OCI-LY3 (cell line): Measurements from ENCODE around the gene BICRA.

Experiments
- H2AFZ ChIP-seq: fragments of 200-600, 300-600 bp; shearing (Covaris generic); 2 replicates; pipeline ENCODE4 v1.6.0; 2014; ENCODE audit warnings: antibody characterized with exemption, low read depth, low read length
- H3K27ac ChIP-seq: fragments of 200-600, 300-600 bp; sonication (generic); 2 replicates; pipeline ENCODE4 v1.5.1; 2014; ENCODE audit warnings: mild to moderate bottlenecking, low read length, moderate library complexity, mixed read lengths
- H3K27me3 ChIP-seq: fragments of 200-600, 300-600 bp; sonication (generic); 2 replicates; pipeline ENCODE4 v1.6.1; 2014; ENCODE audit warnings: low read depth, low read length, mixed read lengths
- H3K36me3 ChIP-seq: fragments of 200-600, 300-600 bp; sonication (generic); replicated peaks from 2 replicates; pipeline ENCODE3; 2014; ENCODE audit warnings: low read depth, low read length, mixed read lengths
- H3K4me1 ChIP-seq: fragments of 300-600, 200-600 bp; sonication (generic); 2 replicates; pipeline ENCODE4 v1.6.1; 2014; ENCODE audit warnings: low read length, mixed read lengths
- H3K4me2 ChIP-seq: fragments of 200-600, 300-600 bp; sonication (generic); 2 replicates; pipeline ENCODE4 v1.6.1; 2014; ENCODE audit warnings: low read length, mixed read lengths
- H3K4me3 ChIP-seq: fragments of 300-600, 200-600 bp; sonication (generic); 2 replicates; pipeline ENCODE4 v1.5.1; 2014; ENCODE audit warnings: antibody characterized with exemption, mild to moderate bottlenecking, low read length, moderate library complexity
- H3K79me2 ChIP-seq: fragments of 300-600, 200-600 bp; shearing (Covaris generic); 2 replicates; pipeline ENCODE4 v1.6.1; 2014; ENCODE audit warnings: mild to moderate bottlenecking, low read length, mixed read lengths
- H3K9ac ChIP-seq: fragments of 300-600, 200-600 bp; shearing (Covaris generic); 2 replicates; pipeline ENCODE4 v1.6.0; 2014; ENCODE audit warnings: mild to moderate bottlenecking, low read length, moderate library complexity
- H3K9me3 ChIP-seq: fragments of 200-600, 300-600 bp; shearing (Covaris generic); 2 replicates; pipeline ENCODE4 v1.6.1; 2014; ENCODE audit warnings: low read length, mixed read lengths; ENCODE audit not compliant: insufficient read depth
- H4K20me1 ChIP-seq: fragments of 200-600, 300-600 bp; sonication (generic); 2 replicates; pipeline ENCODE4 v1.6.1; 2016; ENCODE audit warnings: low read length, mixed read lengths; ENCODE audit not compliant: insufficient read depth
- EZH2phosphoT487 ChIP-seq: fragments of 200-600 bp; shearing (Covaris generic); IDR thresholded peaks from 2 replicates; pipeline ENCODE4 v1.6.1; 2018; ENCODE audit warnings: antibody characterized with exemption, mixed run types, low read depth
- TF ChIP-seq, protein P1 (sequence below): fragments of 200-600, 300-600 bp; sonication (generic); IDR thresholded peaks from 2 replicates; pipeline ENCODE4 v1.5.1; 2014; ENCODE audit warnings: antibody characterized with exemption, low read length, low read depth

Gene BICRA

DNA sequence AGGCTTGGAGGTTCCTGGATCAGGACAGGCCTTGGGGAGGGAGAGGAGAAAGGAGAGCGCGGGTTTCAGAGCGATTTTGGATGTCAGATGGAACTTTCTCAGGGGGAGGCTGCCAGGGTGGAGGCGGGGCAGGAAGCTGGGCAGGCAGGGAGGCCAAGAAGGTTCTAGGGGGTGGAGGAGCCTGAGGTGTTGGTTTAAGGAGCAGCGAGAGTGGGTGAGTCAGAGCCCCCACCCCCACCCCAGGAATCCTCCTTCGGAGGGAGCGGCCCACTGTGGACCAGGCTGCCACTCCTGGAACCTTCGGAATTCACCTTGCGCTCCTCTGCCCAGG, 120.5 kb downstream of the BICRA start:
- no peak overlapping the region for H3K27ac ChIP-seq
- 0 out of 2 replicates have a peak, but pooled peaks cover under 1% of the 10 kb centered on the region for H3K27me3 ChIP-seq
- H3K4me2 ChIP-seq = no peak overlapping the region

DNA sequence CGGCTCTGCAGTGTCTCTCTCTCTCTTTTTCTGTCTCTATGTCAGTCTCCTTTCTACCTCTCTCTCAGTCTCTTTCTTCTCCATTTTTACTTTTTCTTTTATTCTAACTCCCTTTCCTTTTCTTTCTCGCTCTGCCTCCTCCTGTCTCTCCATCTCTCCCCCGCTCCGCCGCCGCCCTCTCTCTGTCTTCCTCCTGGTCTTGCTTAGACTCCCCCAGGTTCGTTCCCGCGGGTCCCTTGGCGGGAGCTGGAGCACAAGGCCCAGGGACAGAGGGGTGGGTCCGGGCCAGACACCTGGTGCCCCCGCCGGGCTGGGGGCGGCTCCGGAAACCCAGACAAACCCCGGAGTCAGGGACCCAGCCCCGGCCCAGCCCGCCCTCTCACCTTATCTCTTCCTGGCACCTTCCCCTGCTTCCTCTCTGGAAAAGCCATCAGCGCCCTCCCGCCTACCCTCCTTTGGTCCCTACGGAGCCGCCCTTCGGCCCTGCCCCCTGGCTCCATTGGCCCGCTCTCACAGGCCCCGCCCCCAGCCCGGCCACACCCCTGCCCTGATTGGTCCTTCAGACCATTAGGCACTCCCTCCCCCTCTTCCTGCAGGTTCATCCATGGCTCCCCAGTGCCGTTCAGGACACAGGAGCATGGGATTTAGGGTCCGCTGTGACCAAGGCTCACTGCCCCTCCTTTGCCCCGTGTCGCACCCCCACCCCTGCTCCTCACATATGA, 121.0 kb downstream of the BICRA start:
- Histone ChIP-seq H3K9ac (no peak overlapping the region), H3K36me3 (no peaks in the 10 kb centered on the region), H3K4me2 (no peak overlapping the region), H4K20me1 (no peaks in the 10 kb centered on the region), H3K27ac (no peak overlapping the region), H3K4me3 (no peak overlapping the region), H3K27me3 (no peaks in the 10 kb centered on the region), H3K79me2 (no peaks in the 10 kb centered on the region), H3K4me1 (no peaks in the 10 kb centered on the region), H2AFZ (no peak overlapping the region), H3K9me3 (no peaks in the 10 kb centered on the region)
- TF ChIP-seq, protein P1, sequence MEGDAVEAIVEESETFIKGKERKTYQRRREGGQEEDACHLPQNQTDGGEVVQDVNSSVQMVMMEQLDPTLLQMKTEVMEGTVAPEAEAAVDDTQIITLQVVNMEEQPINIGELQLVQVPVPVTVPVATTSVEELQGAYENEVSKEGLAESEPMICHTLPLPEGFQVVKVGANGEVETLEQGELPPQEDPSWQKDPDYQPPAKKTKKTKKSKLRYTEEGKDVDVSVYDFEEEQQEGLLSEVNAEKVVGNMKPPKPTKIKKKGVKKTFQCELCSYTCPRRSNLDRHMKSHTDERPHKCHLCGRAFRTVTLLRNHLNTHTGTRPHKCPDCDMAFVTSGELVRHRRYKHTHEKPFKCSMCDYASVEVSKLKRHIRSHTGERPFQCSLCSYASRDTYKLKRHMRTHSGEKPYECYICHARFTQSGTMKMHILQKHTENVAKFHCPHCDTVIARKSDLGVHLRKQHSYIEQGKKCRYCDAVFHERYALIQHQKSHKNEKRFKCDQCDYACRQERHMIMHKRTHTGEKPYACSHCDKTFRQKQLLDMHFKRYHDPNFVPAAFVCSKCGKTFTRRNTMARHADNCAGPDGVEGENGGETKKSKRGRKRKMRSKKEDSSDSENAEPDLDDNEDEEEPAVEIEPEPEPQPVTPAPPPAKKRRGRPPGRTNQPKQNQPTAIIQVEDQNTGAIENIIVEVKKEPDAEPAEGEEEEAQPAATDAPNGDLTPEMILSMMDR = no peak
- no peak for TF ChIP-seq EZH2phosphoT487

More for the DNA sequence above, 120.5 kb downstream of the BICRA start:
- TF ChIP-seq, protein P1 = no peak
- TF ChIP-seq EZH2phosphoT487 = no peak
- H3K9ac ChIP-seq = no peak overlapping the region
- H3K79me2 ChIP-seq = no peaks in the 10 kb centered on the region
- H3K4me1 ChIP-seq = no peaks in the 10 kb centered on the region
- H2AFZ ChIP-seq = no peak overlapping the region
- no peak overlapping the region for H3K4me3 ChIP-seq
- no peaks in the 10 kb centered on the region for H3K36me3 ChIP-seq
- H4K20me1 ChIP-seq = no peaks in the 10 kb centered on the region
- H3K9me3 ChIP-seq = no peaks in the 10 kb centered on the region

DNA sequence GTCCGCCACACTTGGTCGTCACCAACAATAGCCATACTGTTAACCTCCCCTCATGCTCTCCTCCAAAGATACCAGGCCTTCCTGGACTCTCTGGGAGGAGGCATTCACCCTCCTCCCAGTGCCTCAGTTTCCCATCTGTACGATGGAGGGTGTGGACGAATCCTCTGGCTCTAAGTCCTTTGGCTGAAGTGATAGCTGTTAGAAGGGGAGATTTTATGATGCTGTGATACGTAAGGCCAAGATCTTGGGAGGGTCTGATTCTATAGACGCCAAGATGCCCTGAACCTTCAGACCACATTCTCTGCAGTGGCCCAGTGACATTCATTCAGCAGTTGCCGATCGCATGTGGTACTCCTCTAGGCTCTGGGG, 121.6 kb downstream of the BICRA start:
- Histone ChIP-seq H3K9me3 (no peaks in the 10 kb centered on the region), H3K4me2 (no peak overlapping the region), H3K27ac (no peak overlapping the region)

DNA sequence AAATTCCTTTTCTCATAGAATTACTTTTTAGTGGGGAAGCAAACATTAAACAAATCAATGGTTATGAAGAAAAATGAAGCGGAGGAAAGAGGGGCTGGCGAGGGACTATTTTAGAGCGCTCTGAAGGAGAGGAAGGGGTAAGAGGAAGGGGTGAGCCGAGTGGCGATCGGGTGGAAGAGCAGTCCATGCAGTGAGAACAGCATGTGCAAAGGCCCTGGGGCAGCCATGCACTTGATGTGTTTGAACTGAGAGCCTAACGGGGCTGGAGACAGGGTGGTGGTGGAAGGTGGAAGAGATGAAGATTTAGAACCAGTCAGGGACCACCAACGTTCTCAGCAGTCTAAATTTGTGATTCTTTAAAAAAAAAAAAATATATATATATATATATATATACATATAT, 122.0 kb downstream of the BICRA start:
- Histone ChIP-seq H4K20me1 (no peaks in the 10 kb centered on the region), H2AFZ (no peak overlapping the region), H3K4me3 (no peak overlapping the region), H3K9ac (no peak overlapping the region), H3K4me1 (no peaks in the 10 kb centered on the region), H3K9me3 (no peaks in the 10 kb centered on the region), H3K79me2 (no peaks in the 10 kb centered on the region), H3K4me2 (no peak overlapping the region), H3K36me3 (no peaks in the 10 kb centered on the region), H3K27ac (no peak overlapping the region), H3K27me3 (no peaks in the 10 kb centered on the region)
- TF ChIP-seq EZH2phosphoT487 = no peak
- TF ChIP-seq, protein P1 = no peak

More for the DNA sequence above, 121.6 kb downstream of the BICRA start:
- no peak overlapping the region for H3K4me3 ChIP-seq
- no peaks in the 10 kb centered on the region for H3K36me3 ChIP-seq
- H3K27me3 ChIP-seq = no peaks in the 10 kb centered on the region
- H3K4me1 ChIP-seq = no peaks in the 10 kb centered on the region
- H3K79me2 ChIP-seq = no peaks in the 10 kb centered on the region
- H3K9ac ChIP-seq = no peak overlapping the region
- no peak for TF ChIP-seq EZH2phosphoT487
- TF ChIP-seq, protein P1 = no peak
- H2AFZ ChIP-seq = no peak overlapping the region
- no peaks in the 10 kb centered on the region for H4K20me1 ChIP-seq
